GM12878 (cell line): Measurements from ENCODE around the gene REPS1. TPM values are rescaled to one million over a fixed set of nuclear protein-coding genes. Genes with fewer than 3 reads are reported as not detected.

Experiments
- ATAC-seq: fragments of 200-7000 bp; cut with Tn5 transposase; 3 replicates; pipeline ENCODE4 v1.9.1; 2020; ENCODE audit warnings: mild to moderate bottlenecking, moderate library complexity
- BruUV-seq: library from RNA; stranded (reverse); fragments of 400-500 nt; replicated peaks from 2 replicates; lab custom pipeline; 2021; lab: Mats Ljungman, UMichigan
- CTCF ChIA-PET: fragments of 300-600 bp; sonication (Branson Sonifier 250); formaldehyde crosslinking; extraction: SDS; loops from one replicate; lab custom pipeline; 2021; ENCODE audit warnings: inconsistent platforms; lab: Yijun Ruan, JAX
- POLR2A ChIA-PET: fragments of 350-600 bp; formaldehyde crosslinking; extraction: SDS; loops from one replicate; lab custom pipeline; 2021; ENCODE audit warnings: inconsistent platforms; lab: Charles Lee
- RAD21 ChIA-PET: fragments of 300-600 bp; sonication (Branson Sonifier 250); formaldehyde crosslinking; loops from one replicate; lab custom pipeline; 2023; ENCODE audit warnings: antibody characterized with exemption; ENCODE audit not compliant: unreplicated experiment; lab: Charles Lee
- SMC1A ChIA-PET: fragments of 300-600 bp; sonication (Branson Sonifier 250); formaldehyde crosslinking; loops from one replicate; lab custom pipeline; 2023; ENCODE audit not compliant: unreplicated experiment, uncharacterized antibody; lab: Charles Lee
- DNase-seq: peaks from one replicate; pipeline ENCODE4 v3.0.0-alpha.2; 2011; ENCODE audit warnings: low read depth, low spot score
- FAIRE-seq: peaks from 3 replicates; lab custom pipeline; 2011; peaks lifted over from hg19 to GRCh38; lab: Jason Lieb, UNC
- H2AFZ ChIP-seq: 2 replicates; pipeline ENCODE4 v1.6.0; 2011; ENCODE audit warnings: low read depth, low read length, control low read depth; ENCODE audit not compliant: control insufficient read depth
- H3K27ac ChIP-seq: 2 replicates; pipeline ENCODE4 v1.5.1; 2011; ENCODE audit warnings: control low read depth; ENCODE audit not compliant: control insufficient read depth, insufficient read depth
- H3K27me3 ChIP-seq, 2 experiments: replicated peaks in 1 of 2; 2 replicates each; pipeline versions ENCODE4 v1.6.0 to v1.6.1; 2011; ENCODE audit warnings: low read length in 1 of 2; ENCODE audit not compliant: control insufficient read depth in 2 of 2, insufficient read depth in 2 of 2
- H3K36me3 ChIP-seq, 2 experiments: 2 replicates each; pipeline ENCODE4 v1.5.1; 2011; ENCODE audit warnings: low read length in 1 of 2; ENCODE audit not compliant: control insufficient read depth in 2 of 2, insufficient read depth in 2 of 2
- H3K4me1 ChIP-seq: 2 replicates; pipeline ENCODE4 v1.6.1; 2011; ENCODE audit warnings: mild to moderate bottlenecking, low read length, moderate library complexity, mixed read lengths; ENCODE audit not compliant: control insufficient read depth, insufficient read depth
- H3K4me2 ChIP-seq: 2 replicates; pipeline ENCODE4 v1.6.0; 2011; ENCODE audit warnings: control low read depth; ENCODE audit not compliant: control insufficient read depth, insufficient read depth
- H3K4me3 ChIP-seq: fragments of 200-600 bp; sonication (generic); 2 replicates; pipeline ENCODE4 v1.5.1; 2016
- H3K79me2 ChIP-seq: 2 replicates; pipeline ENCODE4 v1.6.0; 2011; ENCODE audit warnings: low read length; ENCODE audit not compliant: control insufficient read depth, insufficient read depth
- H3K9ac ChIP-seq: 2 replicates; pipeline ENCODE4 v1.8.0; 2011; ENCODE audit warnings: low read length, control low read depth, mixed read lengths; ENCODE audit not compliant: control insufficient read depth, insufficient read depth
- H3K9me3 ChIP-seq: replicated peaks from 3 replicates; pipeline ENCODE4 v1.5.1; 2011; ENCODE audit warnings: mild to moderate bottlenecking, low read length; ENCODE audit not compliant: control insufficient read depth, insufficient read depth
- H4K20me1 ChIP-seq: 2 replicates; pipeline ENCODE4 v1.6.0; 2011; ENCODE audit not compliant: control insufficient read depth, insufficient read depth
- DPF2 ChIP-seq: fragments of 450-650 bp; IDR thresholded peaks from 2 replicates; pipeline ENCODE4 v1.6.1; 2017; ENCODE audit warnings: mild to moderate bottlenecking
- EGR1 ChIP-seq, 2 experiments: IDR thresholded peaks; 1 replicate in 1 of 2; 2 replicates in 1 of 2; pipeline ENCODE4 v1.6.1; 2011 to 2012; ENCODE audit warnings: low read depth in 2 of 2, low read length in 2 of 2, borderline replicate concordance in 1 of 2, mild to moderate bottlenecking in 1 of 2, moderate library complexity in 1 of 2
- ESRRA ChIP-seq: IDR thresholded peaks from 2 replicates; pipeline ENCODE4 v1.6.1; 2012; ENCODE audit warnings: mild to moderate bottlenecking, low read length, improper control_type of control experiment
- KLF5 ChIP-seq: fragments of 450-650 bp; IDR thresholded peaks from 2 replicates; pipeline ENCODE4 v1.6.1; 2014; ENCODE audit warnings: mild to moderate bottlenecking; ENCODE audit not compliant: partially characterized antibody
- MXI1 ChIP-seq: fragments of 150-350 bp; IDR thresholded peaks from 2 replicates; pipeline ENCODE4 v1.6.1; 2011; ENCODE audit warnings: low read depth, mild to moderate bottlenecking, inconsistent platforms, low read length, improper control_type of control experiment
- MYC ChIP-seq: IDR thresholded peaks from 2 replicates; pipeline ENCODE4 v1.6.1; 2011; ENCODE audit warnings: mild to moderate bottlenecking, low read length, moderate library complexity, inconsistent platforms; ENCODE audit not compliant: insufficient read depth, insufficient replicate concordance, insufficient read length, severe bottlenecking
- NFIC ChIP-seq: IDR thresholded peaks from 2 replicates; pipeline ENCODE4 v1.6.1; 2012; ENCODE audit warnings: low read depth, mild to moderate bottlenecking, inconsistent platforms, low read length, moderate library complexity
- NFYB ChIP-seq: IDR thresholded peaks from 2 replicates; pipeline ENCODE4 v1.6.1; 2011; ENCODE audit warnings: low read depth, mild to moderate bottlenecking, low read length, improper control_type of control experiment, moderate library complexity; ENCODE audit not compliant: insufficient read depth
- PAX5 ChIP-seq: IDR thresholded peaks from 2 replicates; pipeline ENCODE4 v1.6.1; 2011; ENCODE audit warnings: low read depth, low read length, borderline replicate concordance
- PAX8 ChIP-seq: fragments of 450-650 bp; IDR thresholded peaks from 2 replicates; pipeline ENCODE4 v1.6.1; 2017; ENCODE audit warnings: mild to moderate bottlenecking, moderate library complexity
- PBX3 ChIP-seq: IDR thresholded peaks from 2 replicates; pipeline ENCODE4 v1.6.1; 2011; ENCODE audit warnings: mild to moderate bottlenecking, low read depth, low read length, moderate library complexity; ENCODE audit not compliant: insufficient replicate concordance
- RUNX3 ChIP-seq: IDR thresholded peaks from 2 replicates; pipeline ENCODE4 v1.6.1; 2012; ENCODE audit warnings: low read length, inconsistent platforms
- ZNF24 ChIP-seq: fragments of 450-650 bp; IDR thresholded peaks from 2 replicates; pipeline ENCODE4 v1.6.1; 2017; ENCODE audit warnings: antibody characterized with exemption, mild to moderate bottlenecking
- ZNF274 ChIP-seq: IDR thresholded peaks from one replicate; pipeline ENCODE4 v1.8.0; 2011; ENCODE audit not compliant: insufficient read length, insufficient read depth
- WGBS: methylation state at CpG from one replicate; pipeline ENCODE4 v1.1.6; 2016; ENCODE audit warnings: low lambda C conversion rate; ENCODE audit not compliant: insufficient replicate concordance, insufficient coverage; ENCODE audit errors: missing lambda C conversion rate; 5-methylcytosine and 5-hydroxymethylcytosine counted together
- in situ Hi-C: fragments of 300-500 bp; cut with MboI; formaldehyde crosslinking; loops from 9 replicates; pipeline ENCODE4 v1.14.3; 2018; ENCODE audit warnings: mixed read lengths
- intact Hi-C: fragments of 100-400 bp; cut with micrococcal nuclease; formaldehyde crosslinking; loops from one replicate; pipeline ENCODE4 v1.14.2; 2022; ENCODE audit not compliant: unreplicated experiment
- polyA plus RNA-seq, 11 experiments: library from polyadenylated mRNA; depleted of rRNA in 4 of 11; unstranded in 6 of 11; stranded (reverse) in 5 of 11; fragments of >200 nt; fragmentation: Nextera tagmentation in 4 of 11; fragmentation: Illumina TruSeq in 1 of 11; extraction: Ambion mirVana in 4 of 11; extraction: Trizol in 1 of 11; gene quantifications; 1 replicate in 1 of 11; 2 replicates in 10 of 11; pipeline versions ENCODE4 v1.2.1 to v1.2.3, GENCODE V29; 2011 to 2016; ENCODE audit warnings: inconsistent platforms in 2 of 11, missing spikeins in 2 of 11, low read depth in 1 of 11
- total RNA-seq, 4 experiments: library from RNA; depleted of rRNA in 3 of 4; stranded (reverse); fragments of >200 nt in 3 of 4; fragmentation: Illumina TruSeq in 1 of 4; extraction: Trizol in 1 of 4; gene quantifications; 2 replicates each; pipeline versions ENCODE4 v1.2.1 to v1.2.3, GENCODE V29; 2013 to 2021
- TF ChIP-seq, protein P1 (sequence below): fragments of 450-650 bp; IDR thresholded peaks from 2 replicates; pipeline ENCODE4 v1.6.1; 2014; ENCODE audit warnings: mild to moderate bottlenecking

Gene REPS1
- total and polyA plus RNA-seq, 10 of the 15 experiments (the other 5 are each of a cell fraction or from before 2014, with no cell fraction given), result 13.7 to 59.3 (median 31.7) TPM

DNA sequence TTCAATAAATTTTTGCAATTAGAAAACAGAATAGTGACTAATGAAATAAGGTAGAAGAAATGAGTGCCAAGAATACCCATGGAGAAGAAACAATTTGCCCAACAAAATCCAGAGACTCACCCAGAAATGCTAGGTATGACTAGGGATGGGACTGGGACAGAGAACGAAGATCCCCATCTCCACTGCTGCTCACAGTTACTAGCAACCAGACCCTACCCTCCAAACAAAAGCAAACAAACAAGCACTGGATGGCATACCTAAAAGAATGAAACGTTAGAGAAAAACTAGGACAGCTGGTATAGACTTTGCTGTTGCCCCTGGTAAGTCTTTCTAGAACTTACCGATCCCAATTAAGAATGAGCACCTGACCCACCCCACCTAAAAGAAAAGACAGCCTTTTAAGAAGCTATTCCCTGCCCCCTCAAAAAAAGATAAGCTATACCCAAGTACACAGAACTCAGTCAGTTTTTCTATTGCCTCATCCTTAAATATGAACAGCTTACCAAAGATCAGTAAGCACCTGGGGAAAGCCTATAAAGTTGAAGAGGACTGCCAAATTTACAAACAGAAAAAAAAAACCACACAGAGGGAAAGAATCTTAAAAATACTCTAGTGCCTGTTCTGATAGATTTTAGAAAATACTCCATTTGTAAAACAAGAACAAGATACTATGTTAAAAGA is 31.7 kb downstream of the REPS1 start:
- Histone ChIP-seq H4K20me1 (no peaks in the 10 kb centered on the region), H3K4me3 (no peak overlapping the region), H2AFZ (no peak overlapping the region), H3K4me2 (no peak overlapping the region), H3K27ac (no peak overlapping the region), H3K27me3 (no peaks in the 10 kb centered on the region)
- CTCF ChIA-PET, result interaction anchor here (0.7 to 2.3 kb wide), 5 partner anchors 14 to 413 kb away, joined by 3 to 13 read pairs (median 4); no protein-coding TSS in a partner anchor
- ATAC-seq, result no peak; the same call in 1 of the 3 replicates
- in situ Hi-C loops, result no loop called here
- RAD21 ChIA-PET, result interaction anchor here (0.8 to 2.0 kb wide), 5 partner anchors 9 to 137 kb away, joined by 3 to 11 read pairs (median 4); no protein-coding TSS in a partner anchor
- no peak for DNase-seq
- BruUV-seq, result no TSS peak
- TF ChIP-seq PAX8, result no peak
- TF ChIP-seq NFYB, result no peak
- TF ChIP-seq PBX3, result no peak
- TF ChIP-seq, protein P1, sequence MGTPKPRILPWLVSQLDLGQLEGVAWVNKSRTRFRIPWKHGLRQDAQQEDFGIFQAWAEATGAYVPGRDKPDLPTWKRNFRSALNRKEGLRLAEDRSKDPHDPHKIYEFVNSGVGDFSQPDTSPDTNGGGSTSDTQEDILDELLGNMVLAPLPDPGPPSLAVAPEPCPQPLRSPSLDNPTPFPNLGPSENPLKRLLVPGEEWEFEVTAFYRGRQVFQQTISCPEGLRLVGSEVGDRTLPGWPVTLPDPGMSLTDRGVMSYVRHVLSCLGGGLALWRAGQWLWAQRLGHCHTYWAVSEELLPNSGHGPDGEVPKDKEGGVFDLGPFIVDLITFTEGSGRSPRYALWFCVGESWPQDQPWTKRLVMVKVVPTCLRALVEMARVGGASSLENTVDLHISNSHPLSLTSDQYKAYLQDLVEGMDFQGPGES, result no peak
- no peak for TF ChIP-seq KLF5
- TF ChIP-seq RUNX3, result no peak
- TF ChIP-seq DPF2, result no peak
- TF ChIP-seq NFIC, result no peak
- no peak for TF ChIP-seq ZNF24
- TF ChIP-seq MYC, result no peak
- no peak for TF ChIP-seq ZNF274
- TF ChIP-seq ESRRA, result no peak
- no peak for TF ChIP-seq EGR1 (IDR thresholded peaks at IDR 0.05; ENCODE audit: borderline replicate concordance in 1 of 2, low read depth in 2 of 2, low read length in 2 of 2)
- TF ChIP-seq MXI1, result no peak
- no peak for TF ChIP-seq PAX5
- TF ChIP-seq, all 136 proteins: peak for 0
- intact Hi-C loops, result no loop called here
- ChIA-PET POLR2A (interaction anchor here (0.8 to 1.4 kb wide), 4 partner anchors 14 to 178 kb away, joined by 4 to 7 read pairs (median 4); no protein-coding TSS in a partner anchor), SMC1A (interaction anchor here (0.6 to 2.3 kb wide), 8 partner anchors 14 to 139 kb away, joined by 3 to 24 read pairs (median 4); no protein-coding TSS in a partner anchor)
- H3K9me3 ChIP-seq, result no peaks in the 10 kb centered on the region; the same call in 2 of the 3 replicates
- no peaks in the 10 kb centered on the region; the same call in 1 of the 2 replicates for H3K4me1 ChIP-seq
- H3K79me2 ChIP-seq, result peaks cover 22% of the 10 kb centered on the region
- H3K9ac ChIP-seq, result no peak overlapping the region
- FAIRE-seq, result no peak
- no peaks in the 10 kb centered on the region for H3K36me3 ChIP-seq
- 64% methylated on average over 3 of the region's 3 CpGs for WGBS
